Neural progenitor cell (in vitro differentiated cells): ENCODE results near the gene DOCK6. TPM values are rescaled to one million over a fixed set of nuclear protein-coding genes. Genes with fewer than 3 reads are reported as not detected.

Experiments used
- DNase-seq: peaks from one replicate; pipeline ENCODE4 v3.0.0-alpha.2; 2016; ENCODE audit warnings: low spot score
- H2AFZ ChIP-seq: fragments of 200-600 bp; sonication (generic); replicated peaks from 2 replicates; pipeline ENCODE4 v1.6.1; 2016; ENCODE audit warnings: antibody characterized with exemption
- H3F3A ChIP-seq: fragments of 200-600 bp; sonication (generic); 2 replicates; pipeline ENCODE4 v1.6.1; 2016; ENCODE audit warnings: antibody characterized with exemption, low read depth
- H3K27ac ChIP-seq: fragments of 200-600 bp; sonication (generic); 2 replicates; pipeline ENCODE4 v1.5.1; 2016; ENCODE audit warnings: mild to moderate bottlenecking
- H3K27me3 ChIP-seq: fragments of 200-600 bp; sonication (generic); 2 replicates; pipeline ENCODE4 v1.6.1; 2016; ENCODE audit warnings: mild to moderate bottlenecking, moderate library complexity
- H3K36me3 ChIP-seq: fragments of 200-600 bp; sonication (generic); 2 replicates; pipeline ENCODE4 v1.5.1; 2016
- H3K4me1 ChIP-seq: fragments of 200-600 bp; sonication (generic); 2 replicates; pipeline ENCODE4 v1.6.1; 2016; ENCODE audit warnings: mixed run types
- H3K4me2 ChIP-seq: fragments of 200-600 bp; sonication (generic); 2 replicates; pipeline ENCODE4 v1.6.1; 2016
- H3K4me3 ChIP-seq: fragments of 200-600 bp; sonication (generic); 2 replicates; pipeline ENCODE4 v1.5.1; 2016
- H3K79me2 ChIP-seq: fragments of 200-600 bp; sonication (generic); 2 replicates; pipeline ENCODE4 v1.6.1; 2016; ENCODE audit warnings: low read depth
- H3K9ac ChIP-seq: fragments of 200-600 bp; sonication (generic); 2 replicates; pipeline ENCODE4 v1.6.1; 2016
- H3K9me3 ChIP-seq: fragments of 200-600 bp; sonication (generic); 2 replicates; pipeline ENCODE4 v1.5.1; 2016; ENCODE audit warnings: low read depth
- H4K20me1 ChIP-seq: fragments of 200-600 bp; sonication (generic); 2 replicates; pipeline ENCODE4 v1.6.1; 2016; ENCODE audit warnings: low read depth
- H3K27ac Mint-ChIP-seq: 3 replicates; pipeline ENCODE4 v1.8.0; 2021; ENCODE audit warnings: mixed read lengths
- H3K27me3 Mint-ChIP-seq: 2 replicates; pipeline ENCODE4 v1.8.0; 2022; ENCODE audit warnings: low read depth, mild to moderate bottlenecking, inconsistent platforms, moderate library complexity, mixed read lengths; ENCODE audit not compliant: insufficient read depth
- H3K36me3 Mint-ChIP-seq: 3 replicates; pipeline ENCODE4 v1.8.0; 2021; ENCODE audit warnings: mixed read lengths
- H3K4me1 Mint-ChIP-seq: 3 replicates; pipeline ENCODE4 v1.8.0; 2021; ENCODE audit warnings: mixed read lengths
- H3K4me3 Mint-ChIP-seq: 3 replicates; pipeline ENCODE4 v1.8.0; 2021; ENCODE audit warnings: mild to moderate bottlenecking, moderate library complexity, mixed read lengths
- H3K9me3 Mint-ChIP-seq: 3 replicates; pipeline ENCODE4 v1.8.0; 2020; ENCODE audit warnings: mixed read lengths
- CTCF ChIP-seq: fragments of 200-600 bp; sonication (generic); IDR thresholded peaks from 2 replicates; pipeline ENCODE4 v1.5.1; 2017; ENCODE audit warnings: antibody characterized with exemption, mild to moderate bottlenecking
- EZH2 ChIP-seq: fragments of 200-600 bp; sonication (generic); IDR thresholded peaks from 2 replicates; pipeline ENCODE4 v1.6.1; 2017; ENCODE audit warnings: antibody characterized with exemption, mild to moderate bottlenecking, moderate library complexity
- EZH2phosphoT487 ChIP-seq: fragments of 200-600 bp; sonication (generic); IDR thresholded peaks from 2 replicates; pipeline ENCODE4 v1.6.1; 2017; ENCODE audit warnings: antibody characterized with exemption
- total RNA-seq: library from RNA; depleted of rRNA; stranded (reverse); fragments of >200 nt; gene quantifications from 2 replicates; pipeline ENCODE4 v1.2.3, GENCODE V29; 2015; ENCODE audit warnings: low replicate concordance

DOCK6 gene
- total RNA-seq, 1 donor from 2014 or later, result 10.0 TPM

- Histone ChIP-seq H3K4me2 (no peak overlapping the region), H4K20me1 (no peaks in the 10 kb centered on the region), H3K4me1 (no peaks in the 10 kb centered on the region), H3K36me3 (no peaks in the 10 kb centered on the region), H2AFZ (no peak overlapping the region), H3K9me3 (no peaks in the 10 kb centered on the region), H3K79me2 (no peaks in the 10 kb centered on the region), H3K27me3 (no peaks in the 10 kb centered on the region), H3K27ac (no peak overlapping the region), H3K4me3 (no peak overlapping the region), H3K9ac (no peak overlapping the region), H3F3A (no peaks in the 10 kb centered on the region)
- Mint-ChIP-seq H3K36me3 (no peaks in the 10 kb centered on the region), H3K9me3 (no peaks in the 10 kb centered on the region), H3K4me3 (no peak overlapping the region), H3K27me3 (peaks cover 2% of the 10 kb centered on the region), H3K4me1 (peaks cover 4% of the 10 kb centered on the region), H3K27ac (no peak overlapping the region)
- no peak for TF ChIP-seq EZH2
- no peak for TF ChIP-seq CTCF
- TF ChIP-seq EZH2phosphoT487, result no peak
- DNase-seq, result no peak
These were observed 10.5 kb downstream of the DOCK6 start for GRCh38 chr19:11251650-11252314.

- Histone ChIP-seq H3K27ac (no peak overlapping the region), H3K79me2 (no peaks in the 10 kb centered on the region), H3K4me1 (no peaks in the 10 kb centered on the region), H3K4me2 (no peak overlapping the region), H2AFZ (no peak overlapping the region), H3K36me3 (no peaks in the 10 kb centered on the region), H3K27me3 (no peaks in the 10 kb centered on the region), H4K20me1 (no peaks in the 10 kb centered on the region), H3K4me3 (no peak overlapping the region), H3K9me3 (no peaks in the 10 kb centered on the region), H3K9ac (no peak overlapping the region), H3F3A (no peaks in the 10 kb centered on the region)
- Mint-ChIP-seq H3K4me1 (peaks cover 3% of the 10 kb centered on the region), H3K36me3 (no peaks in the 10 kb centered on the region), H3K27ac (no peak overlapping the region), H3K27me3 (peaks cover 2% of the 10 kb centered on the region), H3K4me3 (no peak overlapping the region), H3K9me3 (no peaks in the 10 kb centered on the region)
- DNase-seq, result no peak
- TF ChIP-seq CTCF (no peak), EZH2phosphoT487 (no peak), EZH2 (no peak)
These were observed 11.1 kb downstream of the DOCK6 start for GRCh38 chr19:11251217-11251616.

- H3K79me2 ChIP-seq, result no peaks in the 10 kb centered on the region
- H3K4me2 ChIP-seq, result no peak overlapping the region
- Mint-ChIP-seq H3K9me3 (no peaks in the 10 kb centered on the region), H3K27ac (no peak overlapping the region), H3K27me3 (peaks cover 6% of the 10 kb centered on the region), H3K4me3 (no peak overlapping the region), H3K36me3 (no peaks in the 10 kb centered on the region), H3K4me1 (peaks cover under 1% of the 10 kb centered on the region)
- H3K9ac ChIP-seq, result no peak overlapping the region
- H3F3A ChIP-seq, result no peaks in the 10 kb centered on the region
- H4K20me1 ChIP-seq, result no peaks in the 10 kb centered on the region
- no peaks in the 10 kb centered on the region for H3K36me3 ChIP-seq
- DNase-seq, result no peak
- no peak overlapping the region for H3K4me3 ChIP-seq
- no peak for TF ChIP-seq CTCF
- no peaks in the 10 kb centered on the region for H3K4me1 ChIP-seq
- H2AFZ ChIP-seq, result no peak overlapping the region
- H3K9me3 ChIP-seq, result no peaks in the 10 kb centered on the region
- no peak overlapping the region for H3K27ac ChIP-seq
- H3K27me3 ChIP-seq, result no peaks in the 10 kb centered on the region
These were observed 13.5 kb downstream of the DOCK6 start for GRCh38 chr19:11248852-11249251.
